CD4-positive, alpha-beta T cell treated with Interleukin-1 beta for 1 hour (primary cell): Measurements from ENCODE around the gene SLC2A14.
"Not testable (repeated sequence)": the region's sequence is repeated elsewhere in the genome, so short reads cannot be mapped to it uniquely, and the experiment has no call there.

Experiments used
- DNase-seq, 2 donors: peaks; one replicate each; pipeline ENCODE4 v3.0.0-alpha.2; 2020 to 2022

SLC2A14 gene

DNA sequence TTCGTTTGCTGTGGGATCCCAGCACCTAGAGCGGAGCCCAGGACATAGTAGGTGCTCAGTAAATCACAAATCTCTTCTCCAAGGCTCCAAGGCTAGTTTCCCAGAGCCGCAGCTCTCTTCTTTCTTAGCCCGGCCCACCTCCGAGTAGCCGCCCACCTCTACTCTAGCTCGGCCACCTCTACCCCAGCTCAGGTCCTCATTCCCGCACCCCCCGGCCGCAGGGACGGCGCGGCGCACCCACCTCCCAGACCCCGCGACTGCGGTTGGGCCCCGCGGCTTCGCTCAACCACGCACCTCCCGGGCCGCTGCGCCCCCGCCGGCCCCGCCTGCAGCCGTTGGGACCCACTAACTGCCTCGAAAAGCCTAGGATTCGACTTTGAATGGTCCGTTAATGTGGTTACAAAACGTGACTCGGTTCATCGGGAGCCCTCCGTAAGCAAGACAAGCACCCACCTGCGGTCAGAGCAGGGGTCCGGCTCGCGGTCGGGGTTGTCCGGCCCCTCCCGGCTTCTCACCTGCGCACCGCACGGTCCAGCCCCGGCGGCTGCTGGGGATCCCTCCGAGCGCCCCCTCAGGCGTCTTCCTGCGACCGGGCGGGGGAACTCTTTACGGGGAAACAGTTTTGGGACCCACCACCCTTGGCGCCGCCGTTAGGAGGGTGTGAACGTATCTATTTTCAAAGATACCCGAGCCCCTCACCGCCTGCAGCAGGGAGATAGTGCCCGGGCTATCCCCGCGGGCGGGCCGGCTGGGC lies at the start of gene SLC2A14:
Gene SLC2A14, minus strand, starts transcription at position 350 of the 754 bp plus-strand sequence. CDS start 3,035 bp downstream, outside the sequence.
- no peak for DNase-seq

DNA sequence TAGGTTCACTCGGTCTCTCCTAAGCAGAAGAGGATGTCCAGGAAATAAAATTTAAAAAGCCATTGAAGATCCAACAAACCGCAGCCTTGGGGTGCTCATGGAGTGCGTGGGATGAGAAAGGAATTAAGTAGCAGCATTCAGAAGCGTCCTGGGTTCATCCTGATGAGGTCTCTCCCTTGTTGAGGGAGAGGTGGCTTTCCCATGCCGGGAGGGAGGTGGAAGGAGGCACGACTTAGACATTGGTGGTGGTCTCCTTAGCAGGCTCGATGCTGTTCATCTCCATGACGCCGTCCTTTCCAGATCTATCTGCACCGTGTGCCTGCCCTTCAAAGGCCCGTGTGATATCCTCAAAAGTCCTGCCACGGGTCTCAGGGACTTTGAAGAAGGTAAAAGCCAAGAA lies 48.5 kb upstream of the SLC2A14 start:
- not testable (repeated sequence) for DNase-seq

GRCh38 chr12:7918268-7918590 lies 45.5 kb upstream of the SLC2A14 start:
- DNase-seq, result not testable (repeated sequence)

DNA sequence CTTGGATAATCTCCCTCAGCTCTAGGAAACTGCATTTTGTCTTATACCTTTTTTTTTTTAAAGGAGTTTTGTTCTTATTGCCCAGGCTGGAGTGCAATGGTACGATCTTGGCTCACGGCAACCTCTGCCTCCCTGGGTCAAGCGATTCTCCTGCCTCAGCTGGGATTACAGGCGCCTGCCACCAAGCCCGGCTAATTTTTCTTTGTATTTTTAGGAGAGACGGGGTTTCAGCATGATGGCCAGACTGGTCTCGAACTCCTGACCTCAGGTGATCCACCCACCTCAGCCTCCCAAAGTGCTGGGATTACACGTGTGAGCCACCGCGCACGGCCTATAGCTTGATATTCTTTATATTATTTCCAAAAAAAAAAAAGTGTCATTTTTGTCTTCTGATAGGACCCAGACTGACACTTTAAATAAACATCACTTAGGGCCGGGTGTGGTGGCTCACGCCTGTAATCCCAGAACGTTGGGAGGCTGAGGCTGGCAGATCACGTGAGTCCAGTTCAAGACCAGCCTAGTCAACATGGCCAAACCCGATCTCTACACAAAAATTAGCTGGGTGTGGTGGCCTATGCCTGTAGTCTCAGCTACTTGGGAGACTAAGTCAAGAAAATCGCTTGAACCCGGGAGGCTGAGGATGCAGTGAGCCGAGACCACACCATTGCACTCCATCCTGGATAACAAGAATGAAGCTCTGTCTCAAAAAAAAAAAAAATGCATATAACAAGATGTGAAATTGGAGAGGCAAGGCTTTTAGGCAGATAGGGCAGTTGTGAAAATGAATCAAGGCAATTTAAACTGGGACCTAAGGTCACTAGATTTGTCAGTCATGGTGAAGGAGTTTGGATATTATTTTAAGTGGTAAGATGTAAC lies 44.9 kb upstream of the SLC2A14 start:
- DNase-seq, result no peak

DNA sequence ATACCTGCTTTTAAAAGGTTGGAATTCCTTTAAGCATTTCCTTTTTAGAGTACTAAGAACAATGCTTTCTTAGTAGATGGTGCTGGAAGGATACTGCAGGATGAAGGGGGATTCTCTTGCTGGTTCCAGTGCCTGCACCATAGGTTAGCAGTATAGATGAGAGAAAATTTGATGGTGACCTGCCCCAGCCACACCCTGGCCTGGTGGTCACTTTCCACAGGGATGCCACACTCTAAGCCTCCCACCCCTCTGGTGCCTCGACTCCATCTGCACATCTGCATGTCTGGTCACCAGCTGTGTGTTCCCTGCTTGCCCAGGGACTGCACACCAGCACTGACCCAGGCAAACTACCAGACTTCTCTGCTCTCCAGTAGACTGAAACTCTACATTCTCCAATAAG lies 44.2 kb upstream of the SLC2A14 start:
- peak in 1 of 2 donors; percentile 20 for DNase-seq

GRCh38 chr12:7915661-7916403 lies 43.1 kb upstream of the SLC2A14 start:
- DNase-seq, result no peak

GRCh38 chr12:7910106-7910505 lies 37.4 kb upstream of the SLC2A14 start:
- not testable (repeated sequence) for DNase-seq

- no peak for DNase-seq
Measured at GRCh38 chr12:7907009-7907408, 34.3 kb upstream of the SLC2A14 start.

DNA sequence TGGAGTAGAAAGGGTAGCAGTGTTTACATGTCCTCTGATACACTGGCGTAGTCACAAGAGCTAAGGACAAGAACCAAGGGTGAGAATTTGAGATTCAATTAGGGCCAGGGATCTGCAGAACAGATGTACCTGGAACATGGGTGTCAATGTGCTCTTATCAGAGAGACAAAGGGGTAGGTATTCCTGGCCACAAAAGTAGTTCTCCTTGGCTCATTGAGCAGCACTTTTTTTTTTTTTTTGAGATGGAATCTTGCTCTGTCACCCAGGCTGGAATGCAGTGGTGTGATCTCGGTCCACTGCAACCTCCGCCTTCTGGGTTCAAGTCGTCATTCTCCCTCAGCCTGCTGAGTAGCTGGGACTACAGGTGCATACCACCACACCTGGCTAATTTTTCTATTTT lies 33.6 kb upstream of the SLC2A14 start:
- DNase-seq, result not testable (repeated sequence)

DNA sequence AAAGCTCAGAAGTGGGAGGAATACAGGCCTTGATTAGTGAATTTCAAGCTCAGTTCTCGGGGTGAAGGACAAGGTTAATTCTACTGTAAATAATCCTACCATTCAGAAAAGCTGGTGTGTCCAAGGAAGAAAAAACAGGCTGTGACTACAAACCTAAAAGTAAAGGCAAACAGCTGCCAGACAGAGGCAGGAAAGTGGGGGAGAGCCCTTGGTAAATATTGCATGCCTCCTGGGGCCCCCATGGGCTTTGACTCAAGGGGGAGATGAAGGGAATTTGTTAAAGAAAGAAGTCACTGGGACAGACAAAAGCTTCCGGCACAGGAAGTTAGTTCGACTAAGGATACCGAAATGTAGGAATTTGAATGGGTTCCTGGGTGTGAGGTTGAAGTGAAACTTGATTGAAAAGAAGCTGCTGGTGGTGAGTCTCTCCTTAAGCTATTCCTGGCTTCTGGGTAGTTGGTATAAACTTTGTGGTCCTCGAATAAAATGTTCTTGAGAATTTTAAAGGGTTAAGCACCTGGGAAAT lies 32.9 kb upstream of the SLC2A14 start:
- DNase-seq, result not testable (repeated sequence)

GRCh38 chr12:7905071-7905470 lies 32.4 kb upstream of the SLC2A14 start:
- no peak for DNase-seq

DNA sequence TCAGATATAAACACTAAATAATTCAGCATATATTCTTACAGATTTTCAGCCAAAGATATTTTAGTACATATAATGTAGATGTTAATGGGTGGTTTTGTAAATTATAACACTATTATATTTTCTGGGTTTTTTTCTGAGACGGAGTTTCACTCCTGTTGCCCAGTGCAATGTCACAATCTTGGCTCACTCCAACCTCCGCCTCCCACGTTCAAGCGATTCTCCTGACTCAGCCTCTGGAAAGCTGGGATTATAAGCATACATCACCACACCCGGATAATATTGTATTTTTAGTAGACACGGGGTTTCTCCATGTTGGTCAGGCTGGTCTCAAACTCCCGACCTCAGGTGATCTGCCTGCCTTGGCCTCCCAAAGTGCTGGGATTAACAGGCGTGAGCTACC lies 29.7 kb upstream of the SLC2A14 start:
- DNase-seq, result not testable (repeated sequence)

- DNase-seq, result no peak
Measured at GRCh38 chr12:7899755-7900154, 27.0 kb upstream of the SLC2A14 start.

DNA sequence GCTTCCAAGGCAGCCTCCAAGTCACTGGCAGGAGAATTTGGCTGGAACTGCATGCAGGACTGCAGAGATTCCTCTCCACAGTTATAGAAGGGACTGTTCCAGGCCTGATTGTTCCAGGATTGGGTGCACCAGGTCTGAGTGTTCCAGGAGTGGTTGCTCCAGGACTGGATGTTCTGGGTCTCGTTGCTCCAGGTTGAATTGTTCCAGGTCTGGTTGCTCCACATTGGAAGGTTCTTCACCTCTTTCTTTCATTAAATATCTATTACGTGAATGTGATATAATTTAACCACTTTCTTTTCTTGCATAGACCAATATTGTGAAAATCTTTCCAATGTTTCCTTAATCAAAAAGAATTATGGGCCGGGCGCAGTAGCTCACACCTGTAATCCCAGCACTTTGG lies 24.0 kb upstream of the SLC2A14 start:
- not testable (repeated sequence) for DNase-seq

- DNase-seq, result no peak
Measured at GRCh38 chr12:7892186-7892980, 19.7 kb upstream of the SLC2A14 start.

DNA sequence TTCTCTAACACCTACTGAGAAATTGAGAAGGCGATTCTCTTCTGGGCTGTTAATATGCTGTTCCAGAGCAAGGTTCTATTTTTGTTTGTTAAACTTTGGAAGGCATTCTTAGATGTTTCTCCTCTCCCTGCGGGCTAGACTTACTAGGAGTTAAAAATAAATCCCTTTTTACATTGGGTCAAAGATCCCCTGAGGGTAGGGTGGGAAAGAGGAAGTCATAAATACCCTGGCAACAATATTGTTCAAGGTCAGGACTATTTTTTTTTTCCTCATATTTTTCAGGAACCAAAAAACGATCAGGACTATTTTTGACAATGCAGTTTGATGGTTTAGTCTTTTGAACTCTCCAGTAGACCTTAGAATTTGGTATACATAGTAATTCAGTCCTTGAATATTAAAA lies 12.0 kb upstream of the SLC2A14 start:
- DNase-seq, result no peak

- not testable (repeated sequence) for DNase-seq
Measured at GRCh38 chr12:7881736-7882120, 9.0 kb upstream of the SLC2A14 start.

DNA sequence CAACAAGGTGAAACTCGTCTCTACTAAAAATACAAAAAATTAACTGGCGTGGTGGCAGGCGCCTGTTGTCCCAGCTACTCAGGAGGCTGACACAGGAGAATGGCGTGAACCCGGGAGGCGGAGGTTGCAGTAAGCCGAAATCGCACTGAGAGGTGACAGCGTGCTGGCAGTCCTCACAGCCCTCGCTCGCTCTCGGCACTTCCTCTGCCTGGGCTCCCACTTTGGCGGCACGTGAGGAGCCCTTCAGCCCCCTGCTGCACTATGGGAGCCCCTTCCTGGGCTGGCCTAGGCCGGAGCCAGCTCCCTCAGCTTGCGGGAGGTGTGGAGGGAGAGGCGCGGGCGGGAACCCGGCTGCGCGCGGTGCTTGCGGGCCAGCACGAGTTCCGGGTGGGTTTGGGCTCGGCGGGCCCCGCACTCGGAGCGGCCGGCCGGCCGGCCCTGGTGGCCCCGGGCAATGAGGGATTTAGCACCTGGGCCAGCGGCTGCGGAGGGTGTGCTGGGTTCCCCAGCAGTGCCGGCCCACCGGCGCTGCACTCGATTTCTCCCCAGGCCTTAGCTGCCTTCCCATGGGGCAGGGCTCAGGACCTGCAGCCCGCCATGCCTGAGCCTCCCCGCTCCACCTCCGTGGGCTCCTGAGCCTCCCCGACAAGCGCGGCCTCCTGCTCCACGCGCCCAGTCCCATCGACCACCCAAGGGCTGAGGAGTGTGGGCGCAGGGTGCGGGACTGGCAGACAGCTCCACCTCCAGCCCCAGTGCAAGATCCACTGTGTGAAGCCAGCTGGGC lies 8.4 kb upstream of the SLC2A14 start:
- not testable (repeated sequence) for DNase-seq

GRCh38 chr12:7879246-7879645 lies 6.5 kb upstream of the SLC2A14 start:
- no peak for DNase-seq

DNA sequence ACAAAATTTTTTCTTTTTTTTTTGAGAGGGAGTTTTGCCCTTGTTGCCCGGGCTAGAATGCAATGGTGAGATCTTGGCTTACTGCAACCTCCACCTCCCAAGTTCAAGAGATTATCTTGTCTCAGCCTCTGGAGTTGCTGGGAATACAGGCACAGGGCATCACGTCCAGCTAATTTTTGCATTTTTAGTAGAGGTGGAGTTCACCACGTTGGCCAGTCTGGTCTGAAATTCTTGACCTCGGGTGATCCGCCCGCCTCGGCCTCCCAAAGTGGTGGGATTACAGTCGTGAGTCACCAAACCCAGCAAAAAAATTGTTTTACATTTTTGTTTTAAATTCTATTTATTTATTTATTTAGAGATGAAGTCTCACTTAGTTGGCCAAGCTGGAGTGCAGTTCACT lies 4.7 kb upstream of the SLC2A14 start:
- DNase-seq, result no peak

DNA sequence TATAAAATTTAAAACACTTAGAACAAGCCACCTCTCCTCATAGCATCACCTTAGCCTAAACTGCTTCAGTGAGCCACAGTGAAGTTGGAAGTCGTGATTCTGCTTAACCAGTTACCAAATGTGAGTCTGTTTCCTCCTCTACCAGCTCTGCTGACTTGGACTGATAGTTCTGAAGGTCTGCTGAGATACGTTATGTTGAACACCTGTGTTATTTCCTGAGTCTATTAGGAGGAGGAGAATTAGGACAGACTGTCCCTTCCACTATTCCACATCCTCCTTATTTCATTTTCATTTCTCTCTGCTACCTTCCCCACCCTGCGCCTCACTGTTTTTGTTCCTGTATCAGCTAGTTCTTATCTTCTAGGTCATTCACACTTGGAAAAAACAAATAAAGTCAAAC lies 2.4 kb downstream of the SLC2A14 start:
- no peak for DNase-seq
